ENCODE data around the gene ZNF543. TPM values are rescaled to one million over a fixed set of nuclear protein-coding genes. Genes with fewer than 3 reads are reported as not detected.

Gene ZNF543
- total RNA-seq, 6 donors from 2014 or later, result 3.4 to 10.5 (median 6.0) TPM

GRCh38 chr19:57302727-57303401 is 17.4 kb upstream of the ZNF543 start:
- H3K36me3 ChIP-seq, result peaks cover 0 to 62% (median 30%) of the 10 kb centered on the region in 4 donors
- no peak overlapping the region for H3K4me3 ChIP-seq
- peaks cover 0 to 3% (median 0%) of the 10 kb centered on the region in 4 donors for H3K4me1 ChIP-seq
- DNase-seq (no peak), ATAC-seq (ENCODE audit: low FRiP score in 2 of 2) (peak in 1 of 2 donors; percentile 16)
- no peaks in the 10 kb centered on the region for H3K27me3 ChIP-seq
- TF ChIP-seq, protein P1, sequence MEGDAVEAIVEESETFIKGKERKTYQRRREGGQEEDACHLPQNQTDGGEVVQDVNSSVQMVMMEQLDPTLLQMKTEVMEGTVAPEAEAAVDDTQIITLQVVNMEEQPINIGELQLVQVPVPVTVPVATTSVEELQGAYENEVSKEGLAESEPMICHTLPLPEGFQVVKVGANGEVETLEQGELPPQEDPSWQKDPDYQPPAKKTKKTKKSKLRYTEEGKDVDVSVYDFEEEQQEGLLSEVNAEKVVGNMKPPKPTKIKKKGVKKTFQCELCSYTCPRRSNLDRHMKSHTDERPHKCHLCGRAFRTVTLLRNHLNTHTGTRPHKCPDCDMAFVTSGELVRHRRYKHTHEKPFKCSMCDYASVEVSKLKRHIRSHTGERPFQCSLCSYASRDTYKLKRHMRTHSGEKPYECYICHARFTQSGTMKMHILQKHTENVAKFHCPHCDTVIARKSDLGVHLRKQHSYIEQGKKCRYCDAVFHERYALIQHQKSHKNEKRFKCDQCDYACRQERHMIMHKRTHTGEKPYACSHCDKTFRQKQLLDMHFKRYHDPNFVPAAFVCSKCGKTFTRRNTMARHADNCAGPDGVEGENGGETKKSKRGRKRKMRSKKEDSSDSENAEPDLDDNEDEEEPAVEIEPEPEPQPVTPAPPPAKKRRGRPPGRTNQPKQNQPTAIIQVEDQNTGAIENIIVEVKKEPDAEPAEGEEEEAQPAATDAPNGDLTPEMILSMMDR (IDR thresholded peaks at IDR 0.05), result no peak
- TF ChIP-seq EP300 (IDR thresholded peaks at IDR 0.05) (no peak), POLR2AphosphoS5 (IDR thresholded peaks at IDR 0.05) (no peak), POLR2A (IDR thresholded peaks at IDR 0.05) (no peak)
- 95 to 100% methylated on average over 5 to 7 of the region's 7 CpGs for WGBS, 2 donors
- no peak overlapping the region for H3K27ac ChIP-seq
- H3K9me3 ChIP-seq, result peaks cover 0 to 15% (median 6%) of the 10 kb centered on the region in 4 donors

GRCh38 chr19:57305056-57305455 is 15.2 kb upstream of the ZNF543 start:
- no peak for ATAC-seq (ENCODE audit: low FRiP score in 2 of 2)
- Histone ChIP-seq H3K27ac (no peak overlapping the region), H3K4me3 (no peak overlapping the region), H3K36me3 (peaks cover 0 to 46% (median 21%) of the 10 kb centered on the region in 4 donors), H3K4me1 (peaks cover 0 to 3% (median 0%) of the 10 kb centered on the region in 4 donors), H3K27me3 (no peaks in the 10 kb centered on the region), H3K9me3 (peaks cover 0 to 19% (median 6%) of the 10 kb centered on the region in 4 donors)
- 0 to 62% methylated on average over 1 of the region's 1 CpG for WGBS, 2 donors
- no peak for DNase-seq
- TF ChIP-seq EP300 (IDR thresholded peaks at IDR 0.05) (no peak), POLR2AphosphoS5 (IDR thresholded peaks at IDR 0.05) (no peak)
- TF ChIP-seq, protein P1 (IDR thresholded peaks at IDR 0.05), result no peak

DNA sequence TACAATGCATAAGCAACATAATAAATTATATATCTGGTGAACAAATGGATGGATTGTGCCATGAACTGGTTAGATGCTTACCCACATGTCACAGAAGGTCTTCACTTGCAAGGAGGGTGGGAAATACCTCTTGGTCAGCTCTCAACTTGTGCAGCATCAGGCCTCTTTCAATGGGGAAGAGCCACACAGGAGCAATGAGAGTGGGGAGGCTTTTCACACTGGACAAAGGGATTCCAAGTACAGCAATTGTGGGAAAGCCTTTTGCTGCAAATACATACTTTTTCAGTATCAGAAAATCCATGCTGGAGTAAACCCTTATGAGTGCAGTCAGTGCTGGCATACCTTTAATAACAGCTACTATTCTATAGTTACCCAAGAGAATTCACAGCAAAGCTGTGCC is 11.8 kb upstream of the ZNF543 start:
- ATAC-seq (ENCODE audit: low FRiP score in 2 of 2) (no peak), DNase-seq (no peak)
- Histone ChIP-seq H3K4me3 (no peak overlapping the region), H3K27me3 (no peaks in the 10 kb centered on the region), H3K4me1 (no peaks in the 10 kb centered on the region), H3K36me3 (peaks cover 0 to 13% (median under 1%) of the 10 kb centered on the region in 4 donors), H3K27ac (no peak overlapping the region), H3K9me3 (peaks cover 0 to 8% (median 0%) of the 10 kb centered on the region in 4 donors)
- TF ChIP-seq POLR2AphosphoS5 (IDR thresholded peaks at IDR 0.05) (no peak), EP300 (IDR thresholded peaks at IDR 0.05) (no peak), POLR2A (IDR thresholded peaks at IDR 0.05) (no peak)
- TF ChIP-seq, protein P1 (IDR thresholded peaks at IDR 0.05), result no peak

DNA sequence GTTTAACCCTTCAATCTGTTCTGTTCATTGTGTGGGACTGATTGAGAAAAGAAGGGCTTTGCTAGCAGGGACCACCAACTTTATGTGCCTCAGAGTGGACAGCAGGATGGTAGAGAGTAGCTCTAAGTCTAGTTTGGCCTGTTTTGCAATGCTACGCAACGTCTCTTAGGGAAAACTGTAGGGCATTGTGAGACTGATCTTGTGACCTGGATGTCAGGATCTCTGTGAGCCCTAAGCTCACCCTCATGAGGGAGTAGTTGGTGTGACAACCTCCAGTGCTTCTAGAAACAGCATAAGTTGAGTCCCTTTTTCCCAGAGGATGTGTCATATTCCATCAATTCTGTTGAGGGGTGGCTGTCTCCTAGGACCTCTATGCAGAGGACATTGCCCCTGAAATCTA is 9.5 kb upstream of the ZNF543 start:
- H3K9me3 ChIP-seq, result peaks cover 0 to 8% (median 0%) of the 10 kb centered on the region in 4 donors
- no peak overlapping the region for H3K27ac ChIP-seq
- no peaks in the 10 kb centered on the region for H3K4me1 ChIP-seq
- TF ChIP-seq EP300 (IDR thresholded peaks at IDR 0.05) (no peak), POLR2AphosphoS5 (IDR thresholded peaks at IDR 0.05) (no peak), POLR2A (IDR thresholded peaks at IDR 0.05) (no peak)
- TF ChIP-seq, protein P1 (IDR thresholded peaks at IDR 0.05), result no peak
- ATAC-seq (ENCODE audit: low FRiP score in 2 of 2) (no peak), DNase-seq (no peak)
- no peaks in the 10 kb centered on the region for H3K36me3 ChIP-seq
- no peaks in the 10 kb centered on the region for H3K27me3 ChIP-seq
- H3K4me3 ChIP-seq, result no peak overlapping the region
- WGBS, 2 donors, result 79 to 90% methylated on average over 2 of the region's 2 CpGs

- Histone ChIP-seq H3K36me3 (no peaks in the 10 kb centered on the region), H3K27ac (no peak overlapping the region), H3K4me3 (no peak overlapping the region), H3K27me3 (peaks cover 0 to 4% (median 0%) of the 10 kb centered on the region in 4 donors), H3K9me3 (peaks cover 0 to 6% (median 0%) of the 10 kb centered on the region in 4 donors), H3K4me1 (no peaks in the 10 kb centered on the region)
- TF ChIP-seq EP300 (IDR thresholded peaks at IDR 0.05), result no peak
- TF ChIP-seq, protein P1 (IDR thresholded peaks at IDR 0.05), result no peak
- TF ChIP-seq POLR2A (IDR thresholded peaks at IDR 0.05), result no peak
- TF ChIP-seq POLR2AphosphoS5 (IDR thresholded peaks at IDR 0.05), result no peak
- no peak for ATAC-seq (ENCODE audit: low FRiP score in 2 of 2)
- DNase-seq, result no peak
- 55 to 73% methylated on average over 4 of the region's 4 CpGs for WGBS, 2 donors
Measured at GRCh38 chr19:57314146-57314545, 6.1 kb upstream of the ZNF543 start.
